Heart left ventricle (tissue), 16 donors: ENCODE measurements around the gene CASK. TPM values are rescaled to one million over a fixed set of nuclear protein-coding genes. Genes with fewer than 3 reads are reported as not detected.

Experiments used
- ATAC-seq, 4 donors: fragments of 200-7000 bp; cut with Tn5 transposase; one replicate each; pipeline ENCODE4 v1.9.1; 2020 to 2022; ENCODE audit warnings: moderate library complexity in 4 of 4, mild to moderate bottlenecking in 3 of 4, moderate number of reproducible peaks in 1 of 4
- DNase-seq, 5 donors: peaks; one replicate each; pipeline ENCODE4 v3.0.0-alpha.2; 2020
- H3K27ac ChIP-seq, 12 donors: fragments of 200-600 bp; sonication (generic) in 4 of 12; one replicate each; pipeline versions ENCODE4 v1.5.0 to v1.8.0; 2016 to 2022; ENCODE audit warnings: mild to moderate bottlenecking in 2 of 12
- H3K27me3 ChIP-seq, 9 donors: fragments of 200-600 bp; sonication (generic) in 2 of 9; one replicate each; pipeline versions ENCODE4 v1.5.1 to v1.8.0; 2016 to 2022; ENCODE audit warnings: mild to moderate bottlenecking in 3 of 9
- H3K36me3 ChIP-seq, 9 donors: fragments of 200-600 bp; sonication (generic) in 2 of 9; one replicate each; pipeline versions ENCODE4 v1.5.0 to v1.8.0; 2018 to 2022; ENCODE audit warnings: mild to moderate bottlenecking in 2 of 9
- H3K4me1 ChIP-seq, 12 donors: fragments of 200-600 bp; sonication (generic) in 4 of 12; one replicate each; pipeline versions ENCODE4 v1.5.0 to v1.8.0; 2016 to 2022; ENCODE audit warnings: mild to moderate bottlenecking in 3 of 12
- H3K4me3 ChIP-seq, 12 donors: fragments of 200-600 bp; sonication (generic) in 4 of 12; one replicate each; pipeline versions ENCODE4 v1.5.0 to v1.8.0; 2017 to 2022; ENCODE audit warnings: mild to moderate bottlenecking in 9 of 12, moderate library complexity in 4 of 12
- H3K9me3 ChIP-seq, 12 donors: fragments of 200-600 bp; sonication (generic) in 4 of 12; one replicate each; pipeline versions ENCODE4 v1.5.0 to v1.8.0; 2016 to 2022; ENCODE audit warnings: mild to moderate bottlenecking in 1 of 12
- CTCF ChIP-seq, 12 donors: fragments of 200-600 bp; sonication (generic) in 4 of 12; IDR thresholded peaks; one replicate each; pipeline versions ENCODE4 v1.5.0 to v1.8.0; 2018 to 2022; ENCODE audit warnings: antibody characterized with exemption in 12 of 12, mild to moderate bottlenecking in 5 of 12
- POLR2A ChIP-seq, 2 donors: fragments of 450-650 bp; IDR thresholded peaks; one replicate each; pipeline ENCODE4 v1.6.1; 2017; ENCODE audit warnings: antibody characterized with exemption in 2 of 2, mild to moderate bottlenecking in 2 of 2, moderate library complexity in 2 of 2
- WGBS, 4 donors: extraction: QIAGEN DNeasy Blood & Tissue Kit in 2 of 4; methylation state at CpG; one replicate each; pipeline versions ENCODE4 v1.1.5 to v1.1.7; 2013 to 2018; 5-methylcytosine and 5-hydroxymethylcytosine counted together
- intact Hi-C, 10 donors: fragments of 100-400 bp; cut with DNase I; formaldehyde crosslinking; loops; one replicate each; pipeline versions ENCODE4 v1.11.1 to v1.14.2; 2022
- polyA plus RNA-seq, 2 donors: library from polyadenylated mRNA; stranded (reverse); fragments of 200-250 nt; gene quantifications; one replicate each; pipeline ENCODE4 v1.2.3, GENCODE V29; 2013
- total RNA-seq, 9 donors: library from RNA; depleted of rRNA in 2 of 9; stranded (reverse); fragments of >200 nt in 2 of 9; fragmentation: NEBNext Ultra II Directional in 3 of 9; extraction: Animal tissue kit (Norgen Biotek cat#: 25700) in 3 of 9; gene quantifications; one replicate each; pipeline versions ENCODE4 v1.1.0 to v1.2.4, GENCODE V29; 2016 to 2023
- donor health status: ischemic (EF 13 %, LVEDD 7.1; RV severe dilation, severe dysfunction).
- donor health status: healthy with polysubstance abuse.
- donor health status: DM: no; HTN: yes; CAD: no.
- donor health status: DM: no; HTN: no; CAD: no.
- donor health status: ischemic (EF 25% LVEDD 6.9; RV normal size, moderate dysfunction).
- donor health status: ischemic (EF 25% LVEDD 5.7; RV mildly dilated, moderate dysfunction).
- donor health status: healthy.
- donor health status: DM: yes; HTN: yes; CAD: no.
- donor health status: ischemic (EF 35%, LVEDD 5.7; RV mildly dilated, moderate dysfunction).
- donor health status: nonischemic (EF 11% LVEDD 7.7; RV severe dilation, severe dysfunction).
- donor health status: DM: yes; HTN: yes; CAD: no.
- donor health status: PGD.
- donor health status: ischemic (EF 29% LVEDD 5.4; RV normal size, mild dysfunction).
- donor health status: nonischemic (EF 23%, LVEDD 6.1; RV moderate dilation, normal function).

CASK gene
- total and polyA plus RNA-seq, 11 donors = 2.9 to 25.6 (median 13.6) TPM

- Histone ChIP-seq H3K36me3 (peaks cover 0 to 2% (median 0%) of the 10 kb centered on the region in 9 donors), H3K9me3 (no peaks in the 10 kb centered on the region), H3K27ac (peak overlapping the region in 1 of 12 donors; percentile 54), H3K4me1 (peaks cover 0 to 22% (median 0%) of the 10 kb centered on the region in 12 donors), H3K27me3 (peaks cover 0 to 6% (median 0%) of the 10 kb centered on the region in 9 donors), H3K4me3 (no peak overlapping the region)
- DNase-seq = no peak
- intact Hi-C loops = no loop called here
- TF ChIP-seq CTCF (IDR thresholded peaks at IDR 0.05) = no peak
- no peak for TF ChIP-seq POLR2A (IDR thresholded peaks at IDR 0.05)
- no peak for ATAC-seq
- 71 to 98% (median 86%) methylated on average over 2 of the region's 2 CpGs for WGBS, 4 donors
Measured at GRCh38 chrX:41604177-41604576, 319.2 kb downstream of the CASK start.

GRCh38 chrX:41603596-41603995 lies 319.8 kb downstream of the CASK start:
- H3K4me3 ChIP-seq = no peak overlapping the region
- no peak for TF ChIP-seq POLR2A (IDR thresholded peaks at IDR 0.05)
- no peak for ATAC-seq
- DNase-seq = no peak
- H3K27me3 ChIP-seq = peaks cover 0 to 6% (median 0%) of the 10 kb centered on the region in 9 donors
- no peaks in the 10 kb centered on the region for H3K9me3 ChIP-seq
- H3K27ac ChIP-seq = peak overlapping the region in 1 of 12 donors; percentile 54
- intact Hi-C loops = no loop called here
- H3K4me1 ChIP-seq = peaks cover 0 to 24% (median 0%) of the 10 kb centered on the region in 12 donors
- H3K36me3 ChIP-seq = no peaks in the 10 kb centered on the region
- WGBS, 4 donors = 82 to 92% (median 88%) methylated on average over 1 of the region's 1 CpG

GRCh38 chrX:41602816-41603345 lies 320.5 kb downstream of the CASK start:
- ATAC-seq = no peak
- intact Hi-C loops = no loop called here

GRCh38 chrX:41600291-41600690 lies 323.1 kb downstream of the CASK start:
- no peak overlapping the region for H3K27ac ChIP-seq
- no peaks in the 10 kb centered on the region for H3K9me3 ChIP-seq
- ATAC-seq (no peak), DNase-seq (no peak)
- WGBS, 4 donors = 63 to 69% (median 65%) methylated on average over 2 of the region's 2 CpGs
- H3K36me3 ChIP-seq = no peaks in the 10 kb centered on the region
- no peak overlapping the region for H3K4me3 ChIP-seq
- TF ChIP-seq POLR2A (IDR thresholded peaks at IDR 0.05) = no peak
- TF ChIP-seq CTCF (IDR thresholded peaks at IDR 0.05) = no peak
- H3K27me3 ChIP-seq = peaks cover 0 to 6% (median 0%) of the 10 kb centered on the region in 9 donors
- intact Hi-C loops = no loop called here
- H3K4me1 ChIP-seq = peaks cover 0 to 30% (median 0%) of the 10 kb centered on the region in 12 donors

More at GRCh38 chrX:41602816-41603345, 320.5 kb downstream of the CASK start:
- TF ChIP-seq CTCF (IDR thresholded peaks at IDR 0.05) = no peak
- TF ChIP-seq POLR2A (IDR thresholded peaks at IDR 0.05) = no peak
- Histone ChIP-seq H3K36me3 (no peaks in the 10 kb centered on the region), H3K9me3 (no peaks in the 10 kb centered on the region), H3K27me3 (peaks cover 0 to 6% (median 0%) of the 10 kb centered on the region in 9 donors), H3K4me3 (no peak overlapping the region), H3K4me1 (peaks cover 0 to 24% (median 0%) of the 10 kb centered on the region in 12 donors), H3K27ac (no peak overlapping the region)
- no peak for DNase-seq
- 73 to 100% (median 97%) methylated on average over 2 of the region's 2 CpGs for WGBS, 4 donors

- ATAC-seq (no peak), DNase-seq (no peak)
- H3K36me3 ChIP-seq = no peaks in the 10 kb centered on the region
- intact Hi-C loops = no loop called here
- TF ChIP-seq CTCF (IDR thresholded peaks at IDR 0.05) (no peak), POLR2A (IDR thresholded peaks at IDR 0.05) (no peak)
- no peak overlapping the region for H3K27ac ChIP-seq
- H3K4me3 ChIP-seq = no peak overlapping the region
- peaks cover 0 to 6% (median 0%) of the 10 kb centered on the region in 9 donors for H3K27me3 ChIP-seq
- WGBS, 4 donors = 67 to 77% (median 71%) methylated on average over 1 of the region's 1 CpG
- peaks cover 0 to 30% (median 0%) of the 10 kb centered on the region in 12 donors for H3K4me1 ChIP-seq
- no peaks in the 10 kb centered on the region for H3K9me3 ChIP-seq
Measured at GRCh38 chrX:41599507-41599906, 323.8 kb downstream of the CASK start.
